Stimulated activated CD4-positive, alpha-beta T cell treated with anti-CD3 and anti-CD28 coated beads, Interleukin-2, amount 100 ng/mL, for 48 hours (primary cell): ENCODE measurements around the gene RHBG.
"Not testable (repeated sequence)": the region's sequence is repeated elsewhere in the genome, so short reads cannot be mapped to it uniquely, and the experiment has no call there.

Experiments used
- DNase-seq, 2 donors: peaks; one replicate each; pipeline ENCODE4 v3.0.0-alpha.2; 2020

Gene RHBG

DNA sequence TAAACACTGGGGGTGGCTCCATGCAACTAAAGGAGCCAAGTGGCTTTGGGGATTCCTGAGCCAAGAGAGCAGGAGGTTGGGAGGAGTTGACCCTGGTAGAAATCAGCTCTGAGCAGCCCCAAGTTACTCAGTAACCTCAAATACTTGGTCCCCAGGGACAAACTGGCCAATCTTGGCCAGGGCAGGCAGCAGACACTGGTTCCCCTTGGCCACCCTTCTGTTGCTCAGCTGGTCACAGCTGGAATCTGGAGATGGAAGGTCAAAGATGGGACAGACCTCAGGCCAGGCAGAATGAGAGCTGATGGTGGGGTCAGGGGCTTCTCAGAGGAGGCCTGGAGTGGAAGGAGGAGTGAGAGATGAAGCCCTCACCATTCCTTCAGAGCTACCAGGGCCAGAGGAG, 3.3 kb upstream of the RHBG start:
- DNase-seq = no peak

GRCh38 chr1:156366378-156367166, 2.4 kb upstream of the RHBG start:
- DNase-seq = no peak

- DNase-seq = no peak
These were observed 1.4 kb upstream of the RHBG start for GRCh38 chr1:156367383-156368156.

- no peak for DNase-seq
These were observed 803 bp upstream of the RHBG start for GRCh38 chr1:156368157-156368658.

GRCh38 chr1:156369685-156370286, 775 bp downstream of the RHBG start:
- not testable (repeated sequence) for DNase-seq

- DNase-seq = no peak
These were observed 2.7 kb downstream of the RHBG start for GRCh38 chr1:156371553-156372264.

DNA sequence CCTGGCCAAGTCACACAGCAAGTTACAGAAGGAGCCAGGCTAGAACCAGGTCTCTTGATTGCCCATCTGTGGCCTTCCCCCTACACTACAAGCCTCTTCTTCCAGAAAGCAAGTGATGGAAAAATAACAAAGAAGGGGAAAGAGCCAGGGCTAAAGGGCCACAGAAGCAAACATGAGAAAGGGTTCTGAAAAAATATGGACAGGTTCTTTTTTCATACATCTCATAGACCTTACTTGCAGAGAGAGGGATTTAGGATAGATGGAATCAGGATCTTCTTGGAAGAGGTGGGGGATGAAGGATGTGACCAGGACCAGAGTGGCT, 3.2 kb downstream of the RHBG start:
- DNase-seq = no peak

DNA sequence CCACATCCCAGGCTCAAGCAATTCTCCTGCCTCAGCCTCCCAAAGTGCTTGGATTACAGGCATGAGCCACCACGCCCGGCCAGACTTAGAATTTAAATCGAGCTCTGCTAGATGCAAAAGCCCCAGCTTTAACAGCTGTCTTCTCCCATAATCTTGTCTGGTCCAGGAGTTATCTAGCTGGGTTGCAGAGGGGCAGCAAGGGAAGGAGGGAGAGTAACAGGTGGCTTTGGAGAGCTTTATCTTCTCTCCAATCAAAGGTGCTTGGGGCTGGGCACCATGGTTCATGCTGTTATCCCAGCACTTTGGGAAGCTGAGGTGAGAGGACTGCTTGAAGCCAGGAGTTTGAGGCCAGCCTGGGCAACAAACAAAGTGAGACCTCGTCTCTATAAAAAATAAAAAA, 3.9 kb downstream of the RHBG start:
- DNase-seq = no peak

- DNase-seq = no peak
These were observed 4.5 kb downstream of the RHBG start for GRCh38 chr1:156373546-156373945.

- DNase-seq = no peak
These were observed 7.1 kb downstream of the RHBG start for GRCh38 chr1:156376146-156376545.

GRCh38 chr1:156376958-156377919, 8.2 kb downstream of the RHBG start:
- no peak for DNase-seq

GRCh38 chr1:156378557-156378956, 9.5 kb downstream of the RHBG start:
- no peak for DNase-seq

DNA sequence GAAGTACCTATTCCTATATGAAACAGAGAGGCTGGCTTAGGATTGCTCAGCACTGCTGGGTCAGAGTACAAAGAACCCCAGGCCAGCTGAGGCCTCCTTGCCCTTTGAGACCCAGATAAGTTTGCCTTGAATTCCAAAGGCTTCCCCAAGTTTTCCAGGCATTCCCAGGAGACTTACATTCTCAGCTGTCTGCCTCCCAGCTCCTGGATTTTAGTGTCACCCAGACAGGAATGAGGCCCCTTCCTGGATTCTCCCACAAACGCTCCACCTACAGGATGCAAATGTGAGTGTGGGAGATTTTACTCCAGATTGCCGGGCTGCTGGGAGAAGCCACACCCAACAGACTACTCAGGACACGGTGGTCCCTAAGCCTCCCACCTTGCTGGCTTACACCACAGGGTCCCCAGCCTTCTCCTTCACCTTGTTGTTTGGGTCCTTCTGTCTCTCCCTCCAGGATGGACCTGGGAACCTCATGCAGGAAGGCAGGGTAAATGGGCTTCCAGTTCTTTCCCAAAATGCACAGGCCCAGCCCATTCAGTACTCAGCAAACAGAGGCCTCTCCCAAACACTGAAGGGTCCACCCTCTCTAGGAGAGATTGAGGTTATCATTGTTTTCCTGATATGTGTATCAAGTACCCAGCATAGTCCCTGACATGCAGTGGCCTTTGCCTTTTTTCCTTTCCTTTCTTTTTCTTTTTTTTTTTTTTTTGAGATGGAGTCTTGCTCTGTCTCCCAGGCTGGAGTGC, 10.6 kb downstream of the RHBG start:
- no peak for DNase-seq

DNA sequence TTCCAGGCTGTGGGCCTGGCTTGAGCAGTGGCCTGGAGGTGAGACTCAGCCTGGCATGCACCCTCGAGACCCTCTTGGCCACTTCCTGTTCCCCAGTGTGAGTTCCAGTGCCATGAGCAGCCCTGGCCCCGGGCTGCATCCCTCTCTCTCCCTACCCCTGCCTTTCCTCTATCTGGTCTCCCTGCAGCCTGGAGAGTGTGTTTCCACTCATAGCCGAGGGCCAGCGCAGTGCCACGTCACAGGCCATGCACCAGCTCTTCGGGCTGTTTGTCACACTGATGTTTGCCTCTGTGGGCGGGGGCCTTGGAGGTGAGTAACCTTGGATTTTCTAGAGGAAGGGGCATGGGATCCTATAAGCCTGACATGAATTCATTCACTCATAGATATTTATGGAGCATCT, 13.6 kb downstream of the RHBG start:
- no peak for DNase-seq

- DNase-seq = peak; percentile 54 to 58
These were observed 14.0 kb downstream of the RHBG start for GRCh38 chr1:156383023-156383422.

GRCh38 chr1:156384007-156384406, 15.0 kb downstream of the RHBG start:
- DNase-seq = no peak

DNA sequence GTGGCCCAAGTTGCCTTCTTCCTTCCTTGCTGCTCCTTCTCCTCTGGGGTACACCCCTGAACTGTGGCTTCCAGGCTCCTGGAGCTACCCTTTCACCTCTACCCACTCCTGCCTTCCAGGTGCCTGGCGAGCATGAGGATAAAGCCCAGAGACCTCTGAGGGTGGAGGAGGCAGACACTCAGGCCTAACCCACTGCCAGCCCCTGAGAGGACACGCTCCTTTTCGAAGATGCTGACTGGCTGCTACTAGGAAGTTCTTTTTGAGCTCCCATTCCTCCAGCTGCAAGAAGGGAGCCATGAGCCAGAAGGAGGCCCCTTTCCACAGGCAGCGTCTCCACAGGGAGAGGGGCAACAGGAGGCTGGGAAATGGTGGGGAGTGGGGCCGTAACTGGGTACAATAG, 15.6 kb downstream of the RHBG start:
- DNase-seq = no peak

DNA sequence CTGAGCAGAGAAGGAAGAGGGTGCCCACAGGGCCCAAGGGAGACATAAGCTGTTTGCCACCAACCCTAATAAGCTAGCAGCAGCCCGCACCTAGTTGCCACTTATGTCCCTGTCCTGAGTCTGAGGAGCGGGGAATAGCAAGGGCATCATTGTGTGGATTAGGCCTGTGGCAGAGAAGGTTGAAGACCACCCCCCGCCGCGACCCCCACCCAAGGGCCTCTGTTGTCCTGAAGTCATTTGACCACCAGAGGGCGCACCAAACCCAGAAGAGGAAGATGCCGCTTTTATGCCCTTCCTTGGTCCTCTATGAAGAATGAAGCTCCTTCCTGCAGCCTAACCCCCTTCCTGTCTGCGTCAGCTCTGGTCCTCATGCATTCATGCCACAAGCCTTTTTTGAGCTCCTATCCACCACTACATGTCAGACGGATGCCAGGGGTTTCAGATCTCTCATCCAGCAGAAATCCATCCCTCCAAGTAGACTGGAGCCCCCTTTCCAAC, 16.6 kb downstream of the RHBG start:
- DNase-seq = peak; percentile 68 to 73

DNA sequence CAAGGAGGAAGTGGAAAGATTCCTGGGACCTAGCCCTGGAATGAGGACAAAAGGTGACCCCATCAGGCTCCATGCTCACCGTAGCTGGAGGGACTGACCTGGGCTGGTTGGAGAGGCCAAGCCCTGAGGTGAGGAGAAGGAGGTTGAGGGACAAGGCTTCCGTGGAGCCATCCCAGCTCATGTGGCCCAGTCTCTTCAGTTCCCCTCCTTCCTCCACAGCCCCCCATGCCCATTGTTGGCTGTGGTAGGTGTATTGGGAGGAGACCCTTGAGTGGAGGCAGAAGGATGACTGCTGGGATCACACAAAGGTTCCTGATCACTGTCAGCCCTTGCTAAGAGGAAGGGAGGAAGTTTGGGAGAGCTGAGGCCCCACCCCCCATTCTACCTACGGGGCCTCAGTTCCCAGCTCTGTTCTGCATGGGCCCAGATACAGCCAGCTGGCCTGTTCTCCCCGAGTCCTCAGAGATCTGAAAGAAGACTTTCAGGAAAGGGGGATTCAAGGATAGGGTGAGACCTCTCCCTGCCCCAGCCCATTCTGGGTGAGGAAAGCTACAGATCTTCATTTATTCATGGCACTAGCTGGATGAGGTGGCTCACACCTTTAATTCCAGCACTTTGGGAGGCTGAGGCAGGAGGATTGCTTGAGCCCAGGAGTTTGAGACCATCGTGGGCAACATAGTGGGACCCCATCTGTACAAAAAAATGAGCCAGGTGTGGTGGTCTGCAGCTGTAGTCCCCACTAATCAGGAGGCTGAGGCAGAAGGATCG, 17.3 kb downstream of the RHBG start:
- no peak for DNase-seq
